Left lung (tissue), 10 donors: ENCODE measurements around the gene BBX. TPM values are rescaled to one million over a fixed set of nuclear protein-coding genes. Genes with fewer than 3 reads are reported as not detected.

Source experiments
- ATAC-seq: fragments of 200-7000 bp; cut with Tn5 transposase; one replicate; pipeline ENCODE4 v1.9.1; 2020; ENCODE audit warnings: moderate library complexity
- DNase-seq, 4 donors: peaks; one replicate each; pipeline ENCODE4 v3.0.0-alpha.2; 2013 to 2020
- H3K27ac ChIP-seq, 2 donors: fragments of 200-600 bp; sonication (generic) in 1 of 2; one replicate each; pipeline versions ENCODE4 v1.5.0 to v1.8.0; 2020 to 2021
- H3K27me3 ChIP-seq, 2 donors: fragments of 200-600 bp; sonication (generic) in 1 of 2; one replicate each; pipeline versions ENCODE4 v1.5.0 to v1.8.0; 2020 to 2021
- H3K36me3 ChIP-seq, 2 donors: fragments of 200-600 bp; sonication (generic) in 1 of 2; one replicate each; pipeline versions ENCODE4 v1.5.0 to v1.8.0; 2020 to 2021
- H3K4me1 ChIP-seq, 2 donors: fragments of 200-600 bp; one replicate each; pipeline ENCODE4 v1.8.0; 2021
- H3K4me3 ChIP-seq, 2 donors: fragments of 200-600 bp; sonication (generic) in 1 of 2; one replicate each; pipeline versions ENCODE4 v1.5.0 to v1.8.0; 2020 to 2021; ENCODE audit warnings: mild to moderate bottlenecking in 1 of 2
- H3K9me3 ChIP-seq, 2 donors: fragments of 200-600 bp; sonication (generic) in 1 of 2; one replicate each; pipeline versions ENCODE4 v1.5.0 to v1.8.0; 2020 to 2021
- CTCF ChIP-seq, 2 donors: fragments of 200-600 bp; sonication (generic) in 1 of 2; IDR thresholded peaks; one replicate each; pipeline versions ENCODE4 v1.5.0 to v1.8.0; 2021; ENCODE audit warnings: antibody characterized with exemption in 2 of 2
- intact Hi-C, 2 donors: fragments of 100-400 bp; cut with DNase I; formaldehyde crosslinking; loops; one replicate each; pipeline versions ENCODE4 v1.11.2 to v1.14.2; 2022
- polyA plus RNA-seq, 6 donors: library from polyadenylated mRNA; unstranded; fragments of 120-200 nt; gene quantifications; one replicate each; pipeline ENCODE4 v1.2.1, GENCODE V29; 2013; ENCODE audit not compliant: insufficient read length in 6 of 6
- total RNA-seq, 2 donors: library from RNA; stranded (reverse); fragmentation: NEBNext Ultra II Directional; extraction: Animal tissue kit (Norgen Biotek cat#: 25700); gene quantifications; one replicate each; pipeline ENCODE4 v1.2.1, GENCODE V29; 2021
- donor health status: DM: no; HTN: yes; CAD: no.
- donor health status: DM: no; HTN: no; CAD: no.

BBX gene
- total and polyA plus RNA-seq, 8 donors = 43.0 to 67.1 (median 53.3) TPM

GRCh38 chr3:107800710-107801109, 277.9 kb downstream of the BBX start:
- H3K27me3 ChIP-seq = no peaks in the 10 kb centered on the region
- peaks cover 0 to 56% of the 10 kb centered on the region in 2 donors for H3K36me3 ChIP-seq
- H3K4me3 ChIP-seq = no peak overlapping the region
- no peak for DNase-seq
- no peak for TF ChIP-seq CTCF (IDR thresholded peaks at IDR 0.05)
- no peak overlapping the region for H3K27ac ChIP-seq
- intact Hi-C loops = no loop called here
- H3K4me1 ChIP-seq = peaks cover 0 to 9% of the 10 kb centered on the region in 2 donors
- H3K9me3 ChIP-seq = no peaks in the 10 kb centered on the region
- no peak for ATAC-seq

DNA sequence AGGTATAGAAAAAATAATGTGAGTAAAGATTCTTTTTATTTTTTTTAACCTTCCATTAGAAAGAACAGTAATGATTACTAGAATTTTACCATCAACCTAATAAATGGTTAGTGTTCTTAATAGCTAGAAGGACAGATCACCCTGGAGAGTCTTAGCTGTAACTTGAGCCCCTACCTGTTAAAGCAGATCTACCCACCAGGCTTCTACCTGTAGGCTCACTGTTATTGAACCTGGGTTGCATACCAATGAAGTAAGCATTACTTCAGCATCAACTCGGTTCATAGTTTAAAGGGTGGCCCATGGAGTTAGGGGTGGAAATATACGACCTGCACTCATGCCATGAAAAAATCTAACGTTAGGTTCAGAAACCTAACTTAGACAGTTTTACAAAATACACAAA, 280.4 kb downstream of the BBX start:
- H3K4me3 ChIP-seq = no peak overlapping the region
- H3K36me3 ChIP-seq = peaks cover 0 to 72% of the 10 kb centered on the region in 2 donors
- no peaks in the 10 kb centered on the region for H3K27me3 ChIP-seq
- H3K27ac ChIP-seq = no peak overlapping the region
- H3K9me3 ChIP-seq = no peaks in the 10 kb centered on the region
- DNase-seq (no peak), ATAC-seq (no peak)
- no peak for TF ChIP-seq CTCF (IDR thresholded peaks at IDR 0.05)
- no peaks in the 10 kb centered on the region for H3K4me1 ChIP-seq
- intact Hi-C loops = no loop called here

GRCh38 chr3:107806021-107806420, 283.3 kb downstream of the BBX start:
- no peak for TF ChIP-seq CTCF (IDR thresholded peaks at IDR 0.05)
- no peak for DNase-seq
- intact Hi-C loops = no loop called here

GRCh38 chr3:107806536-107806935, 283.8 kb downstream of the BBX start:
- Histone ChIP-seq H3K27ac (no peak overlapping the region), H3K4me3 (no peak overlapping the region), H3K27me3 (no peaks in the 10 kb centered on the region), H3K36me3 (peaks cover 0 to 46% of the 10 kb centered on the region in 2 donors), H3K4me1 (no peaks in the 10 kb centered on the region), H3K9me3 (no peaks in the 10 kb centered on the region)
- ATAC-seq (no peak), DNase-seq (no peak)
- intact Hi-C loops = no loop called here
- no peak for TF ChIP-seq CTCF (IDR thresholded peaks at IDR 0.05)

More at GRCh38 chr3:107806021-107806420, 283.3 kb downstream of the BBX start:
- no peak for ATAC-seq
- no peaks in the 10 kb centered on the region for H3K9me3 ChIP-seq
- H3K27me3 ChIP-seq = no peaks in the 10 kb centered on the region
- no peaks in the 10 kb centered on the region for H3K4me1 ChIP-seq
- no peak overlapping the region for H3K4me3 ChIP-seq
- peaks cover 0 to 52% of the 10 kb centered on the region in 2 donors for H3K36me3 ChIP-seq
- H3K27ac ChIP-seq = no peak overlapping the region

GRCh38 chr3:107810171-107811071, 287.7 kb downstream of the BBX start:
- no peak for ATAC-seq
- no peak for TF ChIP-seq CTCF (IDR thresholded peaks at IDR 0.05)
- Histone ChIP-seq H3K9me3 (no peaks in the 10 kb centered on the region), H3K27me3 (no peaks in the 10 kb centered on the region), H3K4me1 (no peaks in the 10 kb centered on the region), H3K4me3 (no peak overlapping the region), H3K27ac (no peak overlapping the region), H3K36me3 (peaks cover 0 to 19% of the 10 kb centered on the region in 2 donors)
- DNase-seq = no peak
- intact Hi-C loops = no loop called here
